ENCODE measurements around the gene DHX32.

DNA sequence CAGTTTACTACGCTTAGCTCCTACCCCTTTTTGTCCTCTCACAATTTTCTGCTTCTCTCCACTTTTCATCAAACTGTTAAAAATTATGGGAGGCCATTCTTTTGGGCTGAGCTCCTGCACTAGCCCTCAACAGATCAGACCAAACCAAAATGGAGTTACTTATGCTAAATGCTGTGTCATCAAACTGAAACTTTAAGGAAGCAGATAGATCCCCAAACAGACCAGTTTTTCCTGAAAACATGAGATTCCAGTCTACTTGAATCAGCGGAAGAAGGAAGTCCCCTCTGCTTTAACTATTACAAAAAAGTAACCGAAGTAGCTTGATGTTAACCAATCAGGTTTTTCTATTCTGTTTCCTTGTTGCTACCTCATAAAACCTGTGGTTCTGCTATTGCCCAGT, 35.9 kb upstream of the DHX32 start:
- TF ChIP-seq POLR2A (IDR thresholded peaks at IDR 0.05) (no peak), CTCF (IDR thresholded peaks at IDR 0.05) (no peak)

Data from gastroesophageal sphincter (tissue), 3 donors.